Sigmoid colon (tissue), 7 donors: Measurements from ENCODE around the gene RAD21L1. TPM values are rescaled to one million over a fixed set of nuclear protein-coding genes. Genes with fewer than 3 reads are reported as not detected.

Experiments
- DNase-seq: peaks from one replicate; pipeline ENCODE4 v3.0.0-alpha.2; 2019
- H3K27ac ChIP-seq, 4 donors: fragments of 200-600 bp; sonication (generic); one replicate each; pipeline ENCODE4 v1.5.1; 2016 to 2019; ENCODE audit warnings: mild to moderate bottlenecking in 1 of 4
- H3K27me3 ChIP-seq, 3 donors: fragments of 200-600 bp; sonication (generic); one replicate each; pipeline ENCODE4 v1.5.1; 2019; ENCODE audit warnings: mild to moderate bottlenecking in 1 of 3
- H3K36me3 ChIP-seq, 4 donors: fragments of 200-600 bp; sonication (generic); one replicate each; pipeline ENCODE4 v1.5.1; 2016 to 2019
- H3K4me1 ChIP-seq, 4 donors: fragments of 200-600 bp; sonication (generic); one replicate each; pipeline ENCODE4 v1.5.1; 2017 to 2019
- H3K4me3 ChIP-seq, 4 donors: fragments of 200-600 bp; sonication (generic); one replicate each; pipeline ENCODE4 v1.5.1; 2017 to 2019; ENCODE audit warnings: mild to moderate bottlenecking in 2 of 4, moderate library complexity in 1 of 4
- H3K9me3 ChIP-seq, 4 donors: fragments of 200-600 bp in 3 of 4; sonication (generic) in 3 of 4; one replicate each; pipeline versions ENCODE4 v1.5.1 to v1.6.1; 2013 to 2019
- CTCF ChIP-seq, 4 experiments: fragments of 450-650 bp in 3 of 4; fragments of 200-600 bp in 1 of 4; IDR thresholded peaks; one replicate each; pipeline ENCODE4 v1.5.1; 2016 to 2019; ENCODE audit warnings: antibody characterized with exemption in 4 of 4, mild to moderate bottlenecking in 3 of 4, moderate library complexity in 2 of 4
- EP300 ChIP-seq, 4 donors: sonication (generic); formaldehyde crosslinking; IDR thresholded peaks; one replicate each; pipeline ENCODE4 v1.6.1; 2017; ENCODE audit warnings: antibody characterized with exemption in 4 of 4
- POLR2A ChIP-seq, 2 donors: fragments of 450-650 bp; IDR thresholded peaks; one replicate each; pipeline ENCODE4 v1.6.1; 2016; ENCODE audit warnings: antibody characterized with exemption in 2 of 2, mild to moderate bottlenecking in 2 of 2, moderate library complexity in 2 of 2
- POLR2AphosphoS5 ChIP-seq, 4 donors: sonication (generic); formaldehyde crosslinking; IDR thresholded peaks; one replicate each; pipeline ENCODE4 v1.6.1; 2017; ENCODE audit warnings: antibody characterized with exemption in 4 of 4
- WGBS, 2 donors: extraction: QIAGEN DNeasy Blood & Tissue Kit; methylation state at CpG; one replicate each; pipeline ENCODE4 v1.1.7; 2013; 5-methylcytosine and 5-hydroxymethylcytosine counted together
- intact Hi-C: fragments of 100-400 bp; cut with DNase I; formaldehyde crosslinking; loops from one replicate; pipeline ENCODE4 v1.15.1; 2023
- polyA plus RNA-seq, 3 donors: library from polyadenylated mRNA; stranded (reverse); fragments of 200-250 nt; gene quantifications; one replicate each; pipeline ENCODE4 v1.2.3, GENCODE V29; 2013
- total RNA-seq, 4 donors: library from RNA; depleted of rRNA; stranded (reverse); fragments of >200 nt; gene quantifications; one replicate each; pipeline ENCODE4 v1.1.0, GENCODE V29; 2016
- donor health status: healthy with polysubstance abuse.
- donor health status: Bipolar disorder and iron deficiency.
- donor health status: healthy.

Gene RAD21L1
- total and polyA plus RNA-seq, 7 donors, result not detected

- 91 to 93% methylated on average over 31 of the region's 31 CpGs for WGBS, 2 donors
Observed at GRCh38 chr20:1304710-1305515, 79.1 kb downstream of the RAD21L1 start.

More at GRCh38 chr20:1304710-1305515, 79.1 kb downstream of the RAD21L1 start:
- no peak for DNase-seq
- H3K27ac ChIP-seq, result no peak overlapping the region
- no peaks in the 10 kb centered on the region for H3K4me1 ChIP-seq
- H3K36me3 ChIP-seq, result peaks cover 0 to 40% (median 1%) of the 10 kb centered on the region in 4 donors
- intact Hi-C loops, result no loop called here
- no peaks in the 10 kb centered on the region for H3K9me3 ChIP-seq
- no peaks in the 10 kb centered on the region for H3K27me3 ChIP-seq
- TF ChIP-seq CTCF (IDR thresholded peaks at IDR 0.05), result no peak
- TF ChIP-seq POLR2A (IDR thresholded peaks at IDR 0.05), result no peak
- no peak for TF ChIP-seq POLR2AphosphoS5 (IDR thresholded peaks at IDR 0.05)
- no peak for TF ChIP-seq EP300 (IDR thresholded peaks at IDR 0.05)
- no peak overlapping the region for H3K4me3 ChIP-seq

Other genes with a start within 250 kb of the RAD21L1 start
- not detected for gene RSPO4, start 223.7 kb upstream of the RAD21L1 start, total RNA-seq
- under 1 TPM in 1 of 3 donors, not detected in 2; 0.09 TPM for gene RSPO4, start 223.7 kb upstream of the RAD21L1 start, polyA plus RNA-seq
- 100 to 1,000 TPM in 2 of 4 donors, 10 to 100 TPM in 2; 54.2 to 148 (median 110) TPM for gene PSMF1, start 107.4 kb upstream of the RAD21L1 start, total RNA-seq
- 10 to 100 TPM; 47.2 to 74.7 (median 55.9) TPM for gene PSMF1, start 107.4 kb upstream of the RAD21L1 start, polyA plus RNA-seq
- under 1 TPM in 1 of 4 donors, not detected in 3; 0.33 TPM for gene TMEM74B, start 41.1 kb upstream of the RAD21L1 start, total RNA-seq
- 1 to 10 TPM in 1 of 3 donors, not detected in 2; 2.9 TPM for gene TMEM74B, start 41.1 kb upstream of the RAD21L1 start, polyA plus RNA-seq
- not detected for gene C20orf202, start 22.6 kb upstream of the RAD21L1 start, total RNA-seq
- gene C20orf202, start 22.6 kb upstream of the RAD21L1 start, polyA plus RNA-seq, result under 1 TPM in 1 of 3 donors, not detected in 2; 0.13 TPM
- 10 to 100 TPM in 1 of 4 donors, 1 to 10 TPM in 3; 6.4 to 21.0 (median 8.9) TPM for gene SNPH, start 40.2 kb downstream of the RAD21L1 start, total RNA-seq
- 1 to 10 TPM in 1 of 3 donors, under 1 TPM in 2; under 0.01 to 4.4 (median 0.23) TPM for gene SNPH, start 40.2 kb downstream of the RAD21L1 start, polyA plus RNA-seq
- 1 to 10 TPM; 1.1 to 3.6 (median 1.9) TPM for gene SDCBP2, start 103.1 kb downstream of the RAD21L1 start, total RNA-seq
- gene SDCBP2, start 103.1 kb downstream of the RAD21L1 start, polyA plus RNA-seq, result 100 to 1,000 TPM; 229 to 724 (median 339) TPM
- 100 to 1,000 TPM in 1 of 4 donors, 10 to 100 TPM in 3; 71.7 to 118 (median 85.3) TPM for gene FKBP1A, start 167.0 kb downstream of the RAD21L1 start, total RNA-seq
- gene FKBP1A, start 167.0 kb downstream of the RAD21L1 start, polyA plus RNA-seq, result 100 to 1,000 TPM; 296 to 515 (median 374) TPM
- 10 to 100 TPM; 33.5 to 46.5 (median 40.5) TPM for gene NSFL1C, start 240.8 kb downstream of the RAD21L1 start, total RNA-seq
- gene NSFL1C, start 240.8 kb downstream of the RAD21L1 start, polyA plus RNA-seq, result 10 to 100 TPM; 49.9 to 61.9 (median 55.0) TPM